ENCODE data around the gene COMMD1. TPM values are rescaled to one million over a fixed set of nuclear protein-coding genes. Genes with fewer than 3 reads are reported as not detected.
"Not testable (repeated sequence)": the region's sequence is repeated elsewhere in the genome, so short reads cannot be mapped to it uniquely, and the experiment has no call there.

The COMMD1 gene
- total RNA-seq, 1 experiment from 2014 or later, result 41.4 TPM

- BruUV-seq (replicated peaks), result no TSS peak
- H3K9me3 ChIP-seq (ENCODE audit: low read depth, low read length, poor library complexity, severe bottlenecking), result no peaks in the 10 kb centered on the region
- POLR2A ChIA-PET (ENCODE audit: low non-redundant PET), result no interaction called here
- H3K4me1 ChIP-seq (ENCODE audit: insufficient read depth, low read length, poor library complexity, severe bottlenecking), result no peaks in the 10 kb centered on the region
- DNase-seq (ENCODE audit: low spot score), result no peak
- peaks cover 100% of the 10 kb centered on the region for H3K36me3 ChIP-seq (ENCODE audit: insufficient read depth, low read length, poor library complexity, severe bottlenecking)
- CTCF ChIA-PET, result no interaction called here
- no peak overlapping the region for H3K4me3 ChIP-seq (ENCODE audit: low read depth, low read length, poor library complexity, severe bottlenecking)
- intact Hi-C loops (cut with micrococcal nuclease; ENCODE audit: unreplicated experiment), result no loop called here
- no peak overlapping the region for H3K27ac ChIP-seq (ENCODE audit: low read depth, low read length, poor library complexity, severe bottlenecking)
- TF ChIP-seq EZH2 (IDR thresholded peaks at IDR 0.05; ENCODE audit: borderline replicate concordance, low read depth, low read length, poor library complexity, severe bottlenecking) (no peak), CTCF (conservative IDR thresholded peaks at IDR 0.05; ENCODE audit: low read depth, low read length) (no peak)
- H3K27me3 ChIP-seq (replicated peaks; ENCODE audit: insufficient read depth, low read depth, low read length, poor library complexity), result no peaks in the 10 kb centered on the region
Measured at GRCh38 chr2:61876400-61876799, 29.1 kb upstream of the COMMD1 start.

- POLR2A ChIA-PET (ENCODE audit: low non-redundant PET), result no interaction called here
- intact Hi-C loops (cut with micrococcal nuclease; ENCODE audit: unreplicated experiment), result no loop called here
Measured at GRCh38 chr2:61877571-61878245, 27.8 kb upstream of the COMMD1 start.

GRCh38 chr2:61878761-61879160, 26.7 kb upstream of the COMMD1 start:
- POLR2A ChIA-PET (ENCODE audit: low non-redundant PET), result no interaction called here

More at GRCh38 chr2:61877571-61878245, 27.8 kb upstream of the COMMD1 start:
- H3K4me3 ChIP-seq (ENCODE audit: low read depth, low read length, poor library complexity, severe bottlenecking), result no peak overlapping the region
- no peaks in the 10 kb centered on the region for H3K9me3 ChIP-seq (ENCODE audit: low read depth, low read length, poor library complexity, severe bottlenecking)
- TF ChIP-seq EZH2 (IDR thresholded peaks at IDR 0.05; ENCODE audit: borderline replicate concordance, low read depth, low read length, poor library complexity, severe bottlenecking), result no peak
- TF ChIP-seq CTCF (conservative IDR thresholded peaks at IDR 0.05; ENCODE audit: low read depth, low read length), result no peak
- no peaks in the 10 kb centered on the region for H3K4me1 ChIP-seq (ENCODE audit: insufficient read depth, low read length, poor library complexity, severe bottlenecking)
- no peaks in the 10 kb centered on the region for H3K27me3 ChIP-seq (replicated peaks; ENCODE audit: insufficient read depth, low read depth, low read length, poor library complexity)
- H3K27ac ChIP-seq (ENCODE audit: low read depth, low read length, poor library complexity, severe bottlenecking), result no peak overlapping the region
- CTCF ChIA-PET, result no interaction called here
- no TSS peak for BruUV-seq (replicated peaks)
- DNase-seq (ENCODE audit: low spot score), result no peak
- peaks cover 100% of the 10 kb centered on the region for H3K36me3 ChIP-seq (ENCODE audit: insufficient read depth, low read length, poor library complexity, severe bottlenecking)

GRCh38 chr2:61879351-61879750, 26.1 kb upstream of the COMMD1 start:
- H3K9me3 ChIP-seq (ENCODE audit: low read depth, low read length, poor library complexity, severe bottlenecking); CTCF ChIA-PET; H3K27me3 ChIP-seq (replicated peaks; ENCODE audit: insufficient read depth, low read depth, low read length, poor library complexity); BruUV-seq (replicated peaks); POLR2A ChIA-PET (ENCODE audit: low non-redundant PET); H3K4me3 ChIP-seq (ENCODE audit: low read depth, low read length, poor library complexity, severe bottlenecking); H3K4me1 ChIP-seq (ENCODE audit: insufficient read depth, low read length, poor library complexity, severe bottlenecking); DNase-seq (ENCODE audit: low spot score); intact Hi-C loops (cut with micrococcal nuclease; ENCODE audit: unreplicated experiment); H3K27ac ChIP-seq (ENCODE audit: low read depth, low read length, poor library complexity, severe bottlenecking): not testable (repeated sequence)
- H3K36me3 ChIP-seq (ENCODE audit: insufficient read depth, low read length, poor library complexity, severe bottlenecking), result peaks cover 100% of the 10 kb centered on the region

More at GRCh38 chr2:61878761-61879160, 26.7 kb upstream of the COMMD1 start:
- BruUV-seq (replicated peaks), result no TSS peak
- CTCF ChIA-PET, result no interaction called here
- Histone ChIP-seq H3K9me3 (ENCODE audit: low read depth, low read length, poor library complexity, severe bottlenecking) (no peaks in the 10 kb centered on the region), H3K27ac (ENCODE audit: low read depth, low read length, poor library complexity, severe bottlenecking) (no peak overlapping the region), H3K36me3 (ENCODE audit: insufficient read depth, low read length, poor library complexity, severe bottlenecking) (peaks cover 100% of the 10 kb centered on the region), H3K27me3 (replicated peaks; ENCODE audit: insufficient read depth, low read depth, low read length, poor library complexity) (no peaks in the 10 kb centered on the region), H3K4me1 (ENCODE audit: insufficient read depth, low read length, poor library complexity, severe bottlenecking) (no peaks in the 10 kb centered on the region), H3K4me3 (ENCODE audit: low read depth, low read length, poor library complexity, severe bottlenecking) (no peak overlapping the region)
- DNase-seq (ENCODE audit: low spot score), result no peak
- intact Hi-C loops (cut with micrococcal nuclease; ENCODE audit: unreplicated experiment), result no loop called here
- TF ChIP-seq CTCF (conservative IDR thresholded peaks at IDR 0.05; ENCODE audit: low read depth, low read length) (no peak), EZH2 (IDR thresholded peaks at IDR 0.05; ENCODE audit: borderline replicate concordance, low read depth, low read length, poor library complexity, severe bottlenecking) (no peak)

Measured in A673 (cell line).